Activated CD8-positive, alpha-beta T cell treated with anti-CD3 and anti-CD28 coated beads for 36 hours (primary cell): Measurements from ENCODE around the gene SMAD3. TPM values are rescaled to one million over a fixed set of nuclear protein-coding genes. Genes with fewer than 3 reads are reported as not detected.
"Not testable (repeated sequence)": the region's sequence is repeated elsewhere in the genome, so short reads cannot be mapped to it uniquely, and the experiment has no call there.

Experiments used
- ATAC-seq: fragments of 200-7000 bp; cut with Tn5 transposase; one replicate; pipeline ENCODE4 v1.10.0; 2021; ENCODE audit warnings: mild to moderate bottlenecking, moderate library complexity
- CTCF ChIA-PET: fragments of 350-600 bp; sonication (Branson Sonifier 250); formaldehyde crosslinking; loops from one replicate; lab custom pipeline; 2021; ENCODE audit warnings: antibody characterized with exemption; lab: Charles Lee
- POLR2A ChIA-PET: fragments of 350-600 bp; sonication (Branson Sonifier 250); formaldehyde crosslinking; loops from one replicate; lab custom pipeline; 2021; ENCODE audit warnings: antibody characterized with exemption; lab: Charles Lee
- DNase-seq: peaks from one replicate; pipeline ENCODE4 v3.0.0-alpha.2; 2020
- H3K27ac Mint-ChIP-seq: one replicate; pipeline ENCODE4 v1.8.0; 2021; ENCODE audit warnings: mild to moderate bottlenecking, mixed read lengths
- H3K27me3 Mint-ChIP-seq: one replicate; pipeline ENCODE4 v1.8.0; 2021; ENCODE audit warnings: mixed read lengths
- H3K36me3 Mint-ChIP-seq: one replicate; pipeline ENCODE4 v1.8.0; 2021; ENCODE audit warnings: low read depth, mixed read lengths
- H3K4me1 Mint-ChIP-seq: one replicate; pipeline ENCODE4 v1.8.0; 2021; ENCODE audit warnings: low read depth, mixed read lengths
- H3K4me3 Mint-ChIP-seq: one replicate; pipeline ENCODE4 v1.8.0; 2021; ENCODE audit warnings: mild to moderate bottlenecking, moderate library complexity, mixed read lengths
- H3K9me3 Mint-ChIP-seq: one replicate; pipeline ENCODE4 v1.8.0; 2021; ENCODE audit warnings: mixed read lengths
- CTCF ChIP-seq: fragments of 200-600 bp; IDR thresholded peaks from one replicate; pipeline ENCODE4 v1.8.0; 2022; ENCODE audit warnings: antibody characterized with exemption, mild to moderate bottlenecking
- intact Hi-C: fragments of 100-400 bp; cut with micrococcal nuclease; formaldehyde crosslinking; loops from one replicate; pipeline ENCODE4 v1.10.0; 2022
- total RNA-seq, 2 experiments: library from RNA; stranded (reverse); gene quantifications; one replicate each; pipeline ENCODE4 v1.2.3, GENCODE V29; 2021

Gene SMAD3
- total RNA-seq, 2 experiments from 2014 or later = 22.3 to 24.7 TPM

- TF ChIP-seq CTCF = no peak
- Mint-ChIP-seq H3K4me1 (peaks cover 64% of the 10 kb centered on the region), H3K4me3 (no peak overlapping the region), H3K27me3 (no peaks in the 10 kb centered on the region), H3K9me3 (no peaks in the 10 kb centered on the region), H3K27ac (no peak overlapping the region), H3K36me3 (peaks cover 20% of the 10 kb centered on the region)
- ChIA-PET POLR2A (interaction anchor here (0.7 to 5.0 kb wide), 8 partner anchors 9 to 67 kb away, joined by 3 to 40 read pairs (median 4); no protein-coding TSS in a partner anchor), CTCF (interaction anchor here (0.9 to 1.4 kb wide), 2 partner anchors 9 to 124 kb away, joined by 3 to 4 read pairs; no protein-coding TSS in a partner anchor)
- ATAC-seq (no peak), DNase-seq (no peak)
- intact Hi-C loops = no loop called here
Measured at GRCh38 chr15:67070150-67070549, 4.7 kb downstream of the SMAD3 start.

DNA sequence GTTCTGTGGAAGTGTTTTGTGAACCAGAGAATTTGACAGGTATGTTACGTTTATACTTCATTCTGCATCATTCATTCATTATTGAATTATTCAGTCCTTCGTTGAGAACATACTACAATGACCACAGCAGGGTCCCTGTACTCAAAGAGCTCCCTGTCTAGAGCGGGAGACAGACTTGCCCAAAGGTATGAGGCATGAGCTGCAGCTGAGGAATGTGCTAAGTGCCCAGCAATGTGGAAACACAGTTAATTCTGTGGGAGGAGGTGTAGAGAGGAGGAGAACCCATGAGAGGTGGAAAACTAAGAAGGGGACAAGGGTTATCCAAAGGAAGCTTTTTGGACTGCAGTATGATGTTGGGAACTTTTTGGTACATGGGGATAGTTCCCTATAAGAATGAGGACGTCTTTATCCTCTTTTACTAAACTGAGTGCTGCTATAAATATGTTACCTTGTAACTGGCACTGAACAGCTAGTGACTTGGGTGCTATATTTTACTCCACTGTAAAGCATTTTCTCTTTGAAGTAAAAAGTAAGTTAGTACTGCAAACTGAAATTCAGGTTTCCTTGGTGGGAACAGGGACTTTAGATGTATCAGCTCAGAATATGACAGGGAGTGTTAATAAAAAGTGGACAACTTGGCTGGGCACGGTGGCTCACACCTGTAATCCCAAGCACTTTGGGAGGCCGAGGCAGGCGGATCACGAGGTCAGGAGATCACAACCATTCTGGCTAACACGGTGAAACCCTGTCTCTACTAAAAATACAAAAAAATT is 5.7 kb downstream of the SMAD3 start:
- intact Hi-C loops = no loop called here
- ChIA-PET POLR2A (interaction anchor here (0.6 to 5.0 kb wide), 11 partner anchors 8 to 66 kb away, joined by 3 to 40 read pairs (median 4); no protein-coding TSS in a partner anchor), CTCF (interaction anchor here (0.9 to 1.4 kb wide), 3 partner anchors 8 to 125 kb away, joined by 3 to 4 read pairs (median 4); no protein-coding TSS in a partner anchor)
- Mint-ChIP-seq H3K27ac (no peak overlapping the region), H3K27me3 (no peaks in the 10 kb centered on the region), H3K9me3 (no peaks in the 10 kb centered on the region), H3K4me1 (peaks cover 71% of the 10 kb centered on the region), H3K4me3 (no peak overlapping the region), H3K36me3 (peaks cover 25% of the 10 kb centered on the region)
- DNase-seq (no peak), ATAC-seq (no peak)
- no peak for TF ChIP-seq CTCF

DNA sequence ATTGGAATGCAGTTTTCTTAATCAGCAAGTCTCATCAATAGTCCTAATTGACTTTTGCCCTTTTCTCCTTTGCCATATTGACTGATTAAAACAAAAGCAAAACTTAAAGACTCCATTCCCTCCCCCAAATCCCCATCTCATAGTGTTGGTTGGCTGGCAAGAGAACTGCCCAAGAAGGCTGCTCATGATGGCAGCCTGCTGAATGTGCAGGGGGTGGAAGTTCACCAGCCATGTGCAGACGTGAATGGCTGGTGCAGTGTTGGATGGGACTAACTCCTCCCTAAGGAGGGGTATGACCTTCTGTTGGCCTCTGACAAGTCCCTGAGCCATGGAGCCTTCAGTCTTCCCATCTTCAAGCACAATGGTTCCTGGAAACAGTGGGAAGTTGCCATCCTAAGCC is 7.0 kb downstream of the SMAD3 start:
- Mint-ChIP-seq H3K36me3 (peaks cover 23% of the 10 kb centered on the region), H3K27ac (peak overlapping the region; percentile 69), H3K4me1 (peaks cover 77% of the 10 kb centered on the region), H3K9me3 (no peaks in the 10 kb centered on the region), H3K4me3 (no peak overlapping the region), H3K27me3 (no peaks in the 10 kb centered on the region)
- POLR2A ChIA-PET = interaction anchor here (1.2 to 5.0 kb wide), 5 partner anchors 9 to 63 kb away, joined by 3 to 40 read pairs (median 6); no protein-coding TSS in a partner anchor
- DNase-seq (no peak), ATAC-seq (no peak)
- CTCF ChIA-PET = interaction anchor here (0.6 to 1.3 kb wide), 2 partner anchors 10 to 76 kb away, joined by 3 to 4 read pairs; no protein-coding TSS in a partner anchor
- TF ChIP-seq CTCF = no peak
- intact Hi-C loops = no loop called here

- Mint-ChIP-seq H3K27ac (peak overlapping the region; percentile 69), H3K4me1 (peaks cover 74% of the 10 kb centered on the region), H3K4me3 (no peak overlapping the region), H3K27me3 (no peaks in the 10 kb centered on the region), H3K9me3 (no peaks in the 10 kb centered on the region), H3K36me3 (peaks cover 20% of the 10 kb centered on the region)
- ATAC-seq = no peak
- CTCF ChIA-PET = no interaction called here
- no peak for DNase-seq
- POLR2A ChIA-PET = interaction anchor here (1.2 to 5.0 kb wide), 4 partner anchors 8 to 44 kb away, joined by 3 to 40 read pairs (median 16); no protein-coding TSS in a partner anchor
- intact Hi-C loops = no loop called here
- TF ChIP-seq CTCF = no peak
Measured at GRCh38 chr15:67072958-67073357, 7.6 kb downstream of the SMAD3 start.

DNA sequence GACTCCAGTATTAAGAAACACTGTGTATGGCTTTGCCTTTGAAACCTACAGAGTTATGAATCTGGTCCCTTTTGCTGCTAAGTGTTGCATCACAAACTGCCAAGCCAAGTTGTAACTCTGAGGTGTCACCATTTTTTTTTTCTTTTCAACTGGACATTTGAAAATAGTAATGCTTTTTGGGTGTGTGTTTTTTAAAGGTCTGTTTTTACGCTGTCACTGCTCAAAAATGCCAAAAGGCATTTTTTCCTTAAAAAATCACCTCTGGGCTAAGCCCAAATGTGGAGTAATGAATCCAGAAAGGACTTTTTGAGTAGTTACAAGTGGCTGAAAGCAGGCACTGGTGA is 9.5 kb downstream of the SMAD3 start:
- H3K36me3 Mint-ChIP-seq = peaks cover 20% of the 10 kb centered on the region
- peaks cover 58% of the 10 kb centered on the region for H3K4me1 Mint-ChIP-seq
- peak overlapping the region; percentile 80 for H3K27ac Mint-ChIP-seq
- ChIA-PET CTCF (interaction anchor here (1.2 kb wide), 1 partner anchor 15 kb away, joined by 3 read pairs; no protein-coding TSS in a partner anchor), POLR2A (interaction anchor here (1.0 to 2.1 kb wide), 3 partner anchors 9 to 27 kb away, joined by 6 to 7 read pairs (median 6); partner anchors contain the start of gene SMAD3)
- intact Hi-C loops = no loop called here
- no peak overlapping the region for H3K4me3 Mint-ChIP-seq
- no peaks in the 10 kb centered on the region for H3K27me3 Mint-ChIP-seq
- no peaks in the 10 kb centered on the region for H3K9me3 Mint-ChIP-seq
- ATAC-seq (no peak), DNase-seq (no peak)
- TF ChIP-seq CTCF = no peak

DNA sequence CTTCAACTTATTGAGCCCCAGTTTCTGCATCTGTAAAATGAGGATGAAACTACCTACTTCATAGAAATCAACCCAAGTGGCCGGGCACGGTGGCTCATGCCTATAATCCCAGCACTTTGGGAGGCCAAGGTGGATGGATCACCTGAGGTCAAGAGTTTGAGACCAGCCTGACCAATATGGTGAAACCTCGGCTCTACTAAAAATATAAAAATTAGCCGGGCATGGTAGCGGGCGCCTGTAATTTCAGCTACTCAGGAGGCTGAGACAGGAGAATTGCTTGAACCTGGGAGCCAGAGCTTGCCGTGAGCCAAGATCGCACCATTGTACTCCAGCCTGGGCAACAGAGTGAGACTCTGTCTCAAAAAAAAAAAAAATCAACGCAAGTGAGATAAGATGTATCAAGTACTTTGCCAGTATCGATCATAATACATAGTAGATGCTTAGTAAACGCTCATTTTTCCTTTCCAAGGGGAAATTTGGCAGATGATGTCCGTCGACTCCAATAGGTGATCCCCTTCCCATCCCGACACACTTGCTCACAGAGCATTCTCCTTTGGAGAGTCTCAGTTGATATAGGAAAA is 10.2 kb downstream of the SMAD3 start:
- H3K36me3 Mint-ChIP-seq = peaks cover 18% of the 10 kb centered on the region
- ChIA-PET POLR2A (interaction anchor here (0.6 to 2.1 kb wide), 3 partner anchors 21 to 671 kb away, joined by 3 to 7 read pairs (median 4); no protein-coding TSS in a partner anchor), CTCF (interaction anchor here (1.1 kb wide), 1 partner anchor 8 kb away, joined by 4 read pairs; no protein-coding TSS in a partner anchor)
- H3K9me3 Mint-ChIP-seq, intact Hi-C loops, H3K27me3 Mint-ChIP-seq, DNase-seq, ATAC-seq, H3K4me3 Mint-ChIP-seq: not testable (repeated sequence)
- peak overlapping the region; percentile 80 for H3K27ac Mint-ChIP-seq
- peaks cover 59% of the 10 kb centered on the region for H3K4me1 Mint-ChIP-seq
